A673 (cell line): ENCODE measurements around the gene NEK9.

Source experiments
- CTCF ChIP-seq: fragments of 300-800, 200-600 bp; sonication (generic); conservative IDR thresholded peaks from 2 replicates; pipeline ENCODE4 v1.5.1; 2017; ENCODE audit warnings: low read depth, mild to moderate bottlenecking, antibody characterized with exemption, low read length, moderate library complexity, mixed read lengths
- EZH2 ChIP-seq: fragments of 200-600 bp; sonication (generic); IDR thresholded peaks from 2 replicates; pipeline ENCODE4 v1.6.1; 2017; ENCODE audit warnings: borderline replicate concordance, low read depth, mild to moderate bottlenecking, mixed read lengths, antibody characterized with exemption, low read length; ENCODE audit not compliant: poor library complexity, severe bottlenecking

GRCh38 chr14:75070383-75070782 is 56.5 kb downstream of the NEK9 start:
- TF ChIP-seq CTCF (no peak), EZH2 (no peak)
